Measurements from ENCODE around the gene HYAL2. TPM values are rescaled to one million over a fixed set of nuclear protein-coding genes. Genes with fewer than 3 reads are reported as not detected.

The HYAL2 gene
- total RNA-seq, 1 experiment from 2014 or later, result 29.6 TPM

DNA sequence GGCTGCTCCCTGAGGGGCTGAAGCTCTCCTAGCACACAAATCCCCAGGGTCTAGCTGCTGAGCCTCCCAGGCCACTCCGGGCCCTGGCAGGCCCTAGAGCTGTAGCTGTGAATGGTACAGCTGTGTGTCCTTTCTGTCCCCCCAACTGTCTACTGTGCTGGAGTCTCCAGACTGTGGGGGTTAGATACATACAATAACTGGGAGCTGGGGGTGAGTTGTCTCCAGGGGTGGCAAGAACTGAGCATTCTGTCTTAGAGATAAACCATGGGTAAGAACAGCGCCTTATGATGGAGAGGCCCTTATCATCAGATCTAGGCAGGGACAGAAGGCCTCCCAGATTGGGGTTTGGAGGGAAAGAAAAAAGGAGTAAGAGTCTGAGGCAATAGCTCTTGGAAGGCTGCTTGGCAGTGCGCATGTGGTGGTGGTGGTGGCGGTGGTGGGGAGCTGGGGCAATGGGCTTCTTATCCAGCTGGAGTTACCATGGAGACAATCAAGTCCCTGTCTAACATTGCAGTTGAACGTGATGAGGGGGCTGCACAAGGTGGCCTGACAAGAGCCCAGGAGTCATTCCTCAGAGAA lies 31.7 kb upstream of the HYAL2 start:
- H3K9me3 ChIP-seq (ENCODE audit: insufficient read depth, low read depth), result no peaks in the 10 kb centered on the region
- ChIA-PET POLR2A (ENCODE audit: unreplicated experiment) (interaction anchor here (0.6 to 1.0 kb wide), 3 partner anchors 16 to 31 kb away, joined by 3 to 7 read pairs (median 5); no protein-coding TSS in a partner anchor), CTCF (interaction anchor here (0.6 to 1.4 kb wide), 2 partner anchors 16 to 17 kb away, joined by 6 to 7 read pairs; no protein-coding TSS in a partner anchor)
- H3K27me3 ChIP-seq (ENCODE audit: insufficient read depth, low read depth), result no peaks in the 10 kb centered on the region
- peaks cover 5% of the 10 kb centered on the region; the same call in 1 of the 2 replicates for H3F3A ChIP-seq (ENCODE audit: insufficient read depth, low read depth)
- peaks cover 44% of the 10 kb centered on the region for H3K4me1 ChIP-seq (replicated peaks; ENCODE audit: insufficient read depth)
- no peak for DNase-seq
- H3K79me2 ChIP-seq (ENCODE audit: low read depth), result peaks cover 54% of the 10 kb centered on the region
- intact Hi-C loops (cut with micrococcal nuclease; ENCODE audit: unreplicated experiment), result no loop called here
- H3K9me2 ChIP-seq (ENCODE audit: insufficient read depth), result no peaks in the 10 kb centered on the region
- peaks cover 22% of the 10 kb centered on the region for H4K20me1 ChIP-seq (ENCODE audit: insufficient read depth)
- H3K4me2 ChIP-seq, result no peak overlapping the region
- H3K36me3 ChIP-seq (ENCODE audit: low read depth), result 0 out of 2 replicates have a peak, but pooled peaks cover 4% of the 10 kb centered on the region
- TF ChIP-seq, protein P1, sequence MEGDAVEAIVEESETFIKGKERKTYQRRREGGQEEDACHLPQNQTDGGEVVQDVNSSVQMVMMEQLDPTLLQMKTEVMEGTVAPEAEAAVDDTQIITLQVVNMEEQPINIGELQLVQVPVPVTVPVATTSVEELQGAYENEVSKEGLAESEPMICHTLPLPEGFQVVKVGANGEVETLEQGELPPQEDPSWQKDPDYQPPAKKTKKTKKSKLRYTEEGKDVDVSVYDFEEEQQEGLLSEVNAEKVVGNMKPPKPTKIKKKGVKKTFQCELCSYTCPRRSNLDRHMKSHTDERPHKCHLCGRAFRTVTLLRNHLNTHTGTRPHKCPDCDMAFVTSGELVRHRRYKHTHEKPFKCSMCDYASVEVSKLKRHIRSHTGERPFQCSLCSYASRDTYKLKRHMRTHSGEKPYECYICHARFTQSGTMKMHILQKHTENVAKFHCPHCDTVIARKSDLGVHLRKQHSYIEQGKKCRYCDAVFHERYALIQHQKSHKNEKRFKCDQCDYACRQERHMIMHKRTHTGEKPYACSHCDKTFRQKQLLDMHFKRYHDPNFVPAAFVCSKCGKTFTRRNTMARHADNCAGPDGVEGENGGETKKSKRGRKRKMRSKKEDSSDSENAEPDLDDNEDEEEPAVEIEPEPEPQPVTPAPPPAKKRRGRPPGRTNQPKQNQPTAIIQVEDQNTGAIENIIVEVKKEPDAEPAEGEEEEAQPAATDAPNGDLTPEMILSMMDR (conservative IDR thresholded peaks at IDR 0.05), result no peak
- TF ChIP-seq EZH2 (IDR thresholded peaks at IDR 0.05; ENCODE audit: low read depth), result no peak
- BruUV-seq (replicated peaks), result no TSS peak
- no peak overlapping the region for H2AFZ ChIP-seq
- no peak overlapping the region for H3K4me3 ChIP-seq
- H3K27ac ChIP-seq, result no peak overlapping the region

DNA sequence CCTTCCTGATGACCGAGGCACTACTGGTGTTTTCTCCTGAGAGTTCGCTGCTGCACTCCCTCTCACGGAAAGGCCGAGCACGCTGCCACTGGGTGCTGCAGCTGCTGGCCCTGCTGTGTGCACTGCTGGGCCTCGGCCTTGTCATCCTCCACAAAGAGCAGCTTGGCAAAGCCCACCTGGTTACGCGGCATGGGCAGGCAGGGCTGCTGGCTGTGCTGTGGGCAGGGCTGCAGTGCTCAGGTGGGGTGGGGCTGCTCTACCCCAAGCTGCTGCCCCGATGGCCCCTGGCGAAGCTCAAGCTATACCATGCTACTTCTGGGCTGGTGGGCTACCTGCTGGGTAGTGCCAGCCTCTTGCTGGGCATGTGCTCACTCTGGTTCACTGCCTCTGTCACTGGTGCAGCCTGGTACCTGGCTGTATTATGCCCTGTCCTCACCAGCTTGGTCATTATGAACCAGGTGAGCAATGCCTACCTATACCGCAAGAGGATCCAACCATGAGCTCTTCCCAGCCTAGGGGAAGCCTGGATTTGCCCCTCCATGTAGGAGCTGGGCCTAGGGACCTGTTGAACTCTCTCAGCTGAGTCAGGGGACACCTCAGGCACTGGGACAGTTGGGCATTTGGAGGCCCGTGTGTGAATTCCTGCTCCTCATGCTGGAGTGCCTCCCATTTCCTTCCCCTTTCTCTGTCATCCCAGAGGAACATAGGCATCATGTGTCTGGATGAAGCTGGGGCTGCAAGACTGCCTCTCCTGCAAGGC lies 30.9 kb upstream of the HYAL2 start:
- ChIA-PET CTCF (interaction anchor here (1.4 kb wide), 1 partner anchor 17 kb away, joined by 6 read pairs; no protein-coding TSS in a partner anchor), POLR2A (ENCODE audit: unreplicated experiment) (interaction anchor here (0.6 to 1.0 kb wide), 2 partner anchors 16 to 30 kb away, joined by 5 to 7 read pairs; no protein-coding TSS in a partner anchor)
- peaks cover 22% of the 10 kb centered on the region for H4K20me1 ChIP-seq (ENCODE audit: insufficient read depth)
- H3K4me3 ChIP-seq, result no peak overlapping the region
- no peaks in the 10 kb centered on the region for H3K27me3 ChIP-seq (ENCODE audit: insufficient read depth, low read depth)
- H3K27ac ChIP-seq, result no peak overlapping the region
- H3K36me3 ChIP-seq (ENCODE audit: low read depth), result 0 out of 2 replicates have a peak, but pooled peaks cover 4% of the 10 kb centered on the region
- H3K4me2 ChIP-seq, result no peak overlapping the region
- BruUV-seq (replicated peaks), result no TSS peak
- no peak for DNase-seq
- no peak overlapping the region for H2AFZ ChIP-seq
- H3K79me2 ChIP-seq (ENCODE audit: low read depth), result peaks cover 46% of the 10 kb centered on the region
- H3K9me2 ChIP-seq (ENCODE audit: insufficient read depth), result no peaks in the 10 kb centered on the region
- intact Hi-C loops (cut with micrococcal nuclease; ENCODE audit: unreplicated experiment), result no loop called here
- no peaks in the 10 kb centered on the region for H3K9me3 ChIP-seq (ENCODE audit: insufficient read depth, low read depth)
- TF ChIP-seq, protein P1 (conservative IDR thresholded peaks at IDR 0.05), result no peak
- no peak for TF ChIP-seq EZH2 (IDR thresholded peaks at IDR 0.05; ENCODE audit: low read depth)
- H3K4me1 ChIP-seq (replicated peaks; ENCODE audit: insufficient read depth), result peaks cover 43% of the 10 kb centered on the region
- peaks cover 5% of the 10 kb centered on the region; the same call in 1 of the 2 replicates for H3F3A ChIP-seq (ENCODE audit: insufficient read depth, low read depth)

DNA sequence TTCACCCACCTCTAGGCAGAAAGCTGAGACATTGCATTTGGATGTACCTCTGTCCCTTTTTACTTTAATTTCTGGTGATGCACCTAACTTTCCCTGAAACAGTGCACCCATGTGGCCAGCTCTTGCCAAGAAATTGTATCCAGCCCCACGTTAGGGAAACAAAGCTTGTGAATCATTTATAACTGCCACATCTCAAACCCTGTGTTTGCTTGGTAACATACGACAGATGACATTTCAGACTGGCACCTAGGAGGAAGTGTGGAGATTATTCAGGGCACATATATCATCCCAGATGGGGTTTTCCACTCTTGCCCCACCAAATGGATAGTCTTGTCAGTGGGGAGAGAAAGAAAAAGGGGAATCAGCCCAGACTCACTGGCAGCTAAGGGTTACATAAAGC lies 30.2 kb upstream of the HYAL2 start:
- H3F3A ChIP-seq (ENCODE audit: insufficient read depth, low read depth), result peaks cover 5% of the 10 kb centered on the region; the same call in 1 of the 2 replicates
- no peak overlapping the region for H3K27ac ChIP-seq
- H3K4me1 ChIP-seq (replicated peaks; ENCODE audit: insufficient read depth), result peaks cover 37% of the 10 kb centered on the region
- POLR2A ChIA-PET (ENCODE audit: unreplicated experiment), result interaction anchor here (0.7 kb wide), 1 partner anchor 188 kb away, joined by 6 read pairs; no protein-coding TSS in a partner anchor
- no peak overlapping the region for H3K4me2 ChIP-seq
- intact Hi-C loops (cut with micrococcal nuclease; ENCODE audit: unreplicated experiment), result no loop called here
- no TSS peak for BruUV-seq (replicated peaks)
- peaks cover 40% of the 10 kb centered on the region for H3K79me2 ChIP-seq (ENCODE audit: low read depth)
- H3K9me2 ChIP-seq (ENCODE audit: insufficient read depth), result no peaks in the 10 kb centered on the region
- peaks cover 22% of the 10 kb centered on the region for H4K20me1 ChIP-seq (ENCODE audit: insufficient read depth)
- 0 out of 2 replicates have a peak, but pooled peaks cover under 1% of the 10 kb centered on the region for H3K36me3 ChIP-seq (ENCODE audit: low read depth)
- peak in 1 of 2 experiments; percentile 53 for DNase-seq
- no peaks in the 10 kb centered on the region for H3K9me3 ChIP-seq (ENCODE audit: insufficient read depth, low read depth)
- no peak for TF ChIP-seq EZH2 (IDR thresholded peaks at IDR 0.05; ENCODE audit: low read depth)
- TF ChIP-seq, protein P1 (conservative IDR thresholded peaks at IDR 0.05), result no peak
- CTCF ChIA-PET, result interaction anchor here (0.6 to 1.4 kb wide), 2 partner anchors 16 to 106 kb away, joined by 3 to 6 read pairs; no protein-coding TSS in a partner anchor
- no peaks in the 10 kb centered on the region for H3K27me3 ChIP-seq (ENCODE audit: insufficient read depth, low read depth)
- H3K4me3 ChIP-seq, result no peak overlapping the region
- H2AFZ ChIP-seq, result no peak overlapping the region

Data from PC-9 (cell line).